Activated CD8-positive, alpha-beta T cell treated with anti-CD3 and anti-CD28 coated beads, Interleukin-2, amount 10 ng/mL, durations not matched to agents 7 days and 5 days (primary cell): Measurements from ENCODE around the gene DPP10. TPM values are rescaled to one million over a fixed set of nuclear protein-coding genes. Genes with fewer than 3 reads are reported as not detected.

Source experiments
- ATAC-seq: fragments of 150-1000 bp; cut with Tn5 transposase; one replicate; pipeline ENCODE4 v1.10.0; 2021; ENCODE audit warnings: moderate library complexity
- CTCF ChIA-PET: fragments of 350-600 bp; sonication (Branson Sonifier 250); formaldehyde crosslinking; loops from one replicate; lab custom pipeline; 2021; ENCODE audit warnings: antibody characterized with exemption; lab: Charles Lee
- POLR2A ChIA-PET: fragments of 350-600 bp; sonication (Branson Sonifier 250); formaldehyde crosslinking; loops from one replicate; lab custom pipeline; 2021; ENCODE audit warnings: antibody characterized with exemption; lab: Charles Lee
- DNase-seq: peaks from one replicate; pipeline ENCODE4 v3.0.0-alpha.2; 2020
- H3K27ac Mint-ChIP-seq: one replicate; pipeline ENCODE4 v1.8.0; 2021; ENCODE audit warnings: mild to moderate bottlenecking, mixed read lengths
- H3K27me3 Mint-ChIP-seq: one replicate; pipeline ENCODE4 v1.8.0; 2021; ENCODE audit warnings: low read depth, mixed read lengths
- H3K36me3 Mint-ChIP-seq: one replicate; pipeline ENCODE4 v1.8.0; 2021; ENCODE audit warnings: low read depth, mixed read lengths
- H3K4me1 Mint-ChIP-seq: one replicate; pipeline ENCODE4 v1.8.0; 2021; ENCODE audit warnings: low read depth, mixed read lengths
- H3K4me3 Mint-ChIP-seq: one replicate; pipeline ENCODE4 v1.8.0; 2021; ENCODE audit warnings: mild to moderate bottlenecking, mixed read lengths
- H3K9me3 Mint-ChIP-seq: one replicate; pipeline ENCODE4 v1.8.0; 2022; ENCODE audit warnings: mixed read lengths; ENCODE audit not compliant: insufficient read depth
- total RNA-seq, 2 experiments: library from RNA; stranded (reverse); gene quantifications; one replicate each; pipeline ENCODE4 v1.2.3, GENCODE V29; 2021

DPP10 gene
- total RNA-seq, 2 experiments from 2014 or later, result not detected

DNA sequence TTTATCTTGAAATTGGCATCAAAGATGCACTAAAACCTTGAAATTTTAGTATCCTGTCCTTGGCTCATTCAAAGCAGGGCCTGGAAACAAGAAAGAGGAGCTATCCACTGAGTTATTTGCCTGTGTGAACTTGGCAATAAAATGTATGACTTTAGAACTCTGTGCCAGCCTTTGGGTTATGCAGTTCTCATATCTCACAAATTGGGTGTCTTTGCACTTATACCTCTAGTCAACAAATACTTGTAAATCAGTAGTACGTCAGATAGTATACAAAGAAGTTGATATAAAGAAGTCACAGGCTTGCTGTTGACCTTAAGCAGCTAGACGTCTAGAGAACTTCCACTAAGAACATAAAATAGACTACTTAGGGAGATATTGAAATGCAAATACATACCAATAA, 1331.9 kb downstream of the DPP10 start:
- CTCF ChIA-PET, result no interaction called here
- no peak for ATAC-seq
- H3K36me3 Mint-ChIP-seq, result no peaks in the 10 kb centered on the region
- no peak overlapping the region for H3K4me3 Mint-ChIP-seq
- no peak overlapping the region for H3K27ac Mint-ChIP-seq
- H3K4me1 Mint-ChIP-seq, result no peaks in the 10 kb centered on the region
- no peak for DNase-seq
- peaks cover 15% of the 10 kb centered on the region for H3K9me3 Mint-ChIP-seq
- POLR2A ChIA-PET, result no interaction called here
- no peaks in the 10 kb centered on the region for H3K27me3 Mint-ChIP-seq

DNA sequence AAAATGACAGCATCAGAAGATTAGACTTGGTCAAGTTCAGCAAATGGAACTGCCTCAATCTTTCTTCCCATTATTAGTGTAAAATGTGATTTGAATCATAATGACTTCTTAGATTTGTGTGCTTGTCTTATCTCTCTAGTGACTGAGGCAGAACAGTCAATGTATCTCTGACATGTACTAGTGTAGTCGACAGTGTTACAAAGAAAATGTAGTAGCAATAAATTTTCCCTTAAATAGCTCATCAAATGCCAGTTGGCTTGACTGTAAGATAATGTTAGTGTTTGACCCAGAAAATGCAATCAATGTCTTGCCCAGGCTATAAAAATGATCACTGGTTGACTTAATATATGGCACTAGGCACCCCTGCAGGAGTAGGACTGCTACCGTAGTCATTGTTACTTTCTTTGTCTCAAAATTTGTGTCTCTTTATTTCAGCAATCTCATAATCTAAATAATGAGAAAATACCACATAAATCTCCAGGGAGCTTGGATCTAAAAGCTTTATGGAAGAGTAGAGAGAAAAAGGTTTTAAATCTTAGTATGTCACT, 1336.7 kb downstream of the DPP10 start:
- H3K27ac Mint-ChIP-seq, result no peak overlapping the region
- no peak for DNase-seq

DNA sequence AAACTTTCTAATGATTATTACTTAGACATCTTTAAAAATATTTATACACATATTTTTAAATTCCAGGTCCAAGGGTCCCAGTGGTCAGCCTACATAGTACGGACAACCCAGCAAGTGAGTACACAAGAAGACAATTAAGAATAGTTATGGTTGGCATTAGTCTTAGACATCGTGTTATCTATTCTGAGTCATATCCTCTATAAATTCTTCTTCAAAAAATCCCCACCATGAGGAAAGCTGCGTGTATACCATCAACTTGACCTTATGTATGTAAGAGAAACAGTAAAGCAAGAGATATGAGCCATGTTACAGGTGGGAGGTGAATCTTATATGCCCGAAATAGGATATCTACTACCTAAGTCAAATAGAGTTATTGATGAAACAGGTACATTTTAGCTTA, 1339.8 kb downstream of the DPP10 start:
- H3K27me3 Mint-ChIP-seq, result no peaks in the 10 kb centered on the region
- ATAC-seq (no peak), DNase-seq (no peak)
- no peaks in the 10 kb centered on the region for H3K36me3 Mint-ChIP-seq
- no peaks in the 10 kb centered on the region for H3K4me1 Mint-ChIP-seq
- no peak overlapping the region for H3K27ac Mint-ChIP-seq
- no peak overlapping the region for H3K4me3 Mint-ChIP-seq
- CTCF ChIA-PET, result interaction anchor here (0.6 kb wide), 1 partner anchor 309 kb away, joined by 4 read pairs; no protein-coding TSS in a partner anchor
- peaks cover 38% of the 10 kb centered on the region for H3K9me3 Mint-ChIP-seq
- POLR2A ChIA-PET, result no interaction called here

More for the DNA sequence above, 1336.7 kb downstream of the DPP10 start:
- H3K4me1 Mint-ChIP-seq, result no peaks in the 10 kb centered on the region
- H3K36me3 Mint-ChIP-seq, result no peaks in the 10 kb centered on the region
- H3K9me3 Mint-ChIP-seq, result peaks cover 21% of the 10 kb centered on the region
- ChIA-PET POLR2A (no interaction called here), CTCF (no interaction called here)
- H3K4me3 Mint-ChIP-seq, result no peak overlapping the region
- ATAC-seq, result no peak
- no peaks in the 10 kb centered on the region for H3K27me3 Mint-ChIP-seq

DNA sequence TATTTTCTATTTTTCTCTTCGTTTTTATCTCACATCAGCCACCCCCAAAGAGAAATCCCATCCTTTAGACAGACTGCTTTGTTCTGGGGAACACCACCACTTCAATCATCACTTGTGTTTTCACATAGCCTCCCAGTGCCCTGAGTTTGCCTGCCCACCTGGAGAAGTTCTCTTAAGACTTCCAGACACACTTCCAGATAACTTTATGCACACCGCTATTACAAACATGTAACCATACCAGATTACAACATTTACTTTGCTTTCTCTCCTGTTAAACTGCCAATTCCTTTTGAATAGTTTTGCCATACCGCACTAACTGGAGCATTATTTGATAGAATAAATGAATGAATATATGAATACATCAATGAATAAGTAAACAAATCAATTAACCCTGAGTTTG, 1353.6 kb downstream of the DPP10 start:
- POLR2A ChIA-PET, result no interaction called here
- H3K36me3 Mint-ChIP-seq, result no peaks in the 10 kb centered on the region
- no peak overlapping the region for H3K4me3 Mint-ChIP-seq
- ATAC-seq, result no peak
- H3K4me1 Mint-ChIP-seq, result no peaks in the 10 kb centered on the region
- CTCF ChIA-PET, result no interaction called here
- no peaks in the 10 kb centered on the region for H3K27me3 Mint-ChIP-seq
- H3K9me3 Mint-ChIP-seq, result peaks cover 2% of the 10 kb centered on the region
- DNase-seq, result no peak
- H3K27ac Mint-ChIP-seq, result no peak overlapping the region

DNA sequence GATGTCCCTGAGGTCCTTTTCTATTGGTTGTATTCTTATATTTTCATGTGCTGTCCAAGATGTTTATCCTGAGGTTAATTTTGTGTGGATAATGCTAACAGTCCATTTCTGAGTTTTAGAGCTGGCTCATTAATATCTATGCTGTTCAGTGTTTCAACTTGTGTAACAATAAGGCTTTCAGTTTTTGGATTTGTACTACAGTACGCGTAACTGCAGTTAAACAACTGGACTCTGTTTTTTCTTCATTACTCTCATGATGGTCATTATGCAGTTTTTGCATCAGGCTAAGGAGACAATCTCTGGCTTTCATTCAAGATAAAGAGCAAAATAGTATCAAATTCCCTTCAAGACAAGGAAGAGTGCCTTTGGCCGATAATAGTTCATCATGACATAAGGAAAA, 1364.8 kb downstream of the DPP10 start:
- ChIA-PET CTCF (no interaction called here), POLR2A (no interaction called here)
- H3K27ac Mint-ChIP-seq, result no peak overlapping the region

DNA sequence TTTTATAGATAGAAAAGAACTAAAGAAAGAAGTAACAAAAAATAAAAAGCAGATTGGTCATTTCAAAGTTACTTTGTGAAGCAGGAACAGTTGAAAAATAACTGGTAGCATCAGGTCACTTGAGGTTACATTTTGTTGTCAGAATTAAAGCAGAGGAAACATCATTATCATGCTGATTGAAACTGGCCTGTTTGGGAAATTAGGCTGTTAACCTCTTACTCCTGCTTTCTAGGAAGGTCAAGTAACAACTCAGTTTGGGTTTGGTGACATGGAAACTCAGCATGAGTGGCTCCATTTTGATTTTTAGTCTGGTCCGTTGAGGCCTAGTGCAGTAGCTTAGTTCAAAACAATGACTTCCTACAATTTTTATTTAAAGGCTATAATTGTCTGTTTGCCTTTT, 1383.5 kb downstream of the DPP10 start:
- DNase-seq (no peak), ATAC-seq (no peak)
- Mint-ChIP-seq H3K27me3 (no peaks in the 10 kb centered on the region), H3K4me1 (no peaks in the 10 kb centered on the region), H3K27ac (no peak overlapping the region), H3K36me3 (no peaks in the 10 kb centered on the region), H3K9me3 (peaks cover 10% of the 10 kb centered on the region), H3K4me3 (no peak overlapping the region)
- POLR2A ChIA-PET, result no interaction called here
- CTCF ChIA-PET, result no interaction called here

More for the DNA sequence above, 1364.8 kb downstream of the DPP10 start:
- Mint-ChIP-seq H3K27me3 (no peaks in the 10 kb centered on the region), H3K9me3 (peaks cover 13% of the 10 kb centered on the region), H3K4me3 (no peak overlapping the region), H3K36me3 (no peaks in the 10 kb centered on the region), H3K4me1 (no peaks in the 10 kb centered on the region)
- DNase-seq, result no peak
- no peak for ATAC-seq

DNA sequence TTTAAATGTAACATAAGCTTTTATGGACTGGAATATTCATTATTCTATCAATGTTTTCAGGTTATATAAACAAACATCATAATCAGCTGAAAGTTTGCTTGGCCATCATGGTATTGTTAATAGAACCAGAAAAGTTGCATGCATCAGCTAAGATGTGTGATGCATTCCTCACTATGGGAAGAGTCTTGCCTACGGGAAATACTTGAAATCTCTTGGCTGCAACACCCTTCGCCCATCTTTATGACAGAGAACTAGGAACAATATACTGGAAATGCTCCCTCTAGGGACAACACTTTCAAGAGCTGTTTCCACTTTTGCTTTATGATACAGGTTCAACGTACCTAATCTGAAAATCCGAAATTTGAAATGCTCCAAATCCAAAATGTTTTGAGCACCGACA, 1390.8 kb downstream of the DPP10 start:
- no peak for ATAC-seq
- ChIA-PET POLR2A (no interaction called here), CTCF (no interaction called here)
- no peaks in the 10 kb centered on the region for H3K36me3 Mint-ChIP-seq
- H3K4me1 Mint-ChIP-seq, result no peaks in the 10 kb centered on the region
- H3K27me3 Mint-ChIP-seq, result no peaks in the 10 kb centered on the region
- H3K4me3 Mint-ChIP-seq, result no peak overlapping the region
- DNase-seq, result no peak
- peaks cover 15% of the 10 kb centered on the region for H3K9me3 Mint-ChIP-seq
- H3K27ac Mint-ChIP-seq, result no peak overlapping the region

DNA sequence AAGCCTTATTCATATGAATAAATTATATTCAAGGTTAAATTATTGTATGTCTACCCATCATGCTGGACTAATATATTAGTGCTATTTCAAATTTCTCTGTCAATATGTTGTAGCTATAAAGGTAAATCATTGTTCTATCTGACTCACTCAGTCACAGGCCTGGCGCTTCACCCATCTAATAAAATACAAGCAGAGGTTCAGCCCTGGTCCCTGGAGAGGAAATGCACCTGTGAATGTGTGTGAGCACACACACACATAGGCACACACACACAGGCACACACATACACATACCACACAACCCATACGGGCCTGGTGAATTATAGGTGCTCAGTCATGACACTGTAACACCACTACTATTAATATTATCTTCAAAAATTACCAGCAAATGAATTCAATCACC, 1396.1 kb downstream of the DPP10 start:
- Mint-ChIP-seq H3K27me3 (no peaks in the 10 kb centered on the region), H3K27ac (no peak overlapping the region), H3K36me3 (no peaks in the 10 kb centered on the region), H3K9me3 (peaks cover 18% of the 10 kb centered on the region), H3K4me3 (no peak overlapping the region), H3K4me1 (no peaks in the 10 kb centered on the region)
- ChIA-PET CTCF (no interaction called here), POLR2A (no interaction called here)
- no peak for ATAC-seq
- DNase-seq, result no peak

DNA sequence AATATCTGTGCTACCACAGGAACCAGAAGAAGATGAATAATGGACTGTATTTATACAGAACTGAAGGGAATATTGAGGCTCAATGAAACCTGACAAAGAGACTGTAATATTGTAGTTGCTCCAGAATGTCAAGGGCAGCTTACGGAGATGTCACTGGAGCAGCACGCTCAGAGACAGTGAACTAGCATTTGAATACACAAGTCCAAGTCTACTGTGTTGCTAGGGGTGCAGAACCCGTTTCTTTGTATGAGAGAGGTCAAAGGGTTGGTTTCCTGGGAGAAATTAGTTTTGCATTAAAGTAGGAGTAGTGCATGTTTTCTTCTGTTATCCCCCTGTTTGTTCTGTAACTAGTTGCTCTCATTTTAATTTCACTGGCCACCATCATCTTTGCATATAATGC, 1399.9 kb downstream of the DPP10 start:
- DNase-seq (no peak), ATAC-seq (no peak)
- no peaks in the 10 kb centered on the region for H3K4me1 Mint-ChIP-seq
- H3K36me3 Mint-ChIP-seq, result no peaks in the 10 kb centered on the region
- H3K4me3 Mint-ChIP-seq, result no peak overlapping the region
- no peak overlapping the region for H3K27ac Mint-ChIP-seq
- no peaks in the 10 kb centered on the region for H3K27me3 Mint-ChIP-seq
- POLR2A ChIA-PET, result no interaction called here
- peaks cover 8% of the 10 kb centered on the region for H3K9me3 Mint-ChIP-seq
- CTCF ChIA-PET, result no interaction called here

DNA sequence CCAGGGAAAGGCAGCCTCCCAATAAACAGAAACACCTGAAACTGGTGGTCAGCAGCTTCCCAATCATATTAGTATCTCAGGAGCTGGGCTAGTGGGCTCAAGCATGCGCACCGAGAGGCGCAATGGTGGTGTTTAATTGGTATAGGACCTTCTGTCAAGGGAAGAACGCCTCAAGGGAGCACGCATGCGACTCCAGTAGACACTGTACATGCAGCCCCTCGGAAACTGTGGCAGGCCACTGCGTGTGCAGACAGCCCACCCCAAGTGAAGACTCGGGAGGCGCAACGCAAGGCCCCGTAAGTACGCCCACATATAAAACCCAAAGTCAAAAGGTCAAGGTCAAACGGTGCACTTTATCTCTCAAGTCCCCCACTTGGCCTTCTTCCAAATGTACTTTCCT, 1405.8 kb downstream of the DPP10 start:
- DNase-seq (no peak), ATAC-seq (no peak)
- CTCF ChIA-PET, result no interaction called here
- Mint-ChIP-seq H3K4me1 (no peaks in the 10 kb centered on the region), H3K36me3 (no peaks in the 10 kb centered on the region), H3K27ac (no peak overlapping the region), H3K9me3 (peaks cover 7% of the 10 kb centered on the region), H3K27me3 (no peaks in the 10 kb centered on the region), H3K4me3 (no peak overlapping the region)
- POLR2A ChIA-PET, result no interaction called here

DNA sequence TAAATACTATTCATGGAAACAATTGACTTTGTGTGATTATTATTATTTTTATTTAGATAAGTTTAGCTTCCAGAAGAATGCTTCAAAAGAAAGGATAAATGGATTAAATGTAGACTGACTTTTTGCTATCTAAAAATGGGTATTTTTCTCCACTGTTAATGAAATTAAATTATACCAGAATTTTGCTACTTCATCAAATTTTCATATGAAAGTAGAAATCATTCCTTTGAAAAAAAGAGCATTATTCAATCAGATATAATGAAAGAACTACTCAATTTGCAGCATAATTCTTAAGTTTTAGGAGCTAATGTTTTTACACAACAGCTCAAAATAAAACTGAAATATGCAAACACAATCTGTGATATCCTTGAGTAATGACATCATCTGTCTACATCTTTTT, 1424.6 kb downstream of the DPP10 start:
- ATAC-seq (no peak), DNase-seq (no peak)
- no peaks in the 10 kb centered on the region for H3K36me3 Mint-ChIP-seq
- H3K4me1 Mint-ChIP-seq, result no peaks in the 10 kb centered on the region
- no peaks in the 10 kb centered on the region for H3K9me3 Mint-ChIP-seq
- H3K27ac Mint-ChIP-seq, result no peak overlapping the region
- no peaks in the 10 kb centered on the region for H3K27me3 Mint-ChIP-seq
- CTCF ChIA-PET, result no interaction called here
- POLR2A ChIA-PET, result no interaction called here
- H3K4me3 Mint-ChIP-seq, result no peak overlapping the region

DNA sequence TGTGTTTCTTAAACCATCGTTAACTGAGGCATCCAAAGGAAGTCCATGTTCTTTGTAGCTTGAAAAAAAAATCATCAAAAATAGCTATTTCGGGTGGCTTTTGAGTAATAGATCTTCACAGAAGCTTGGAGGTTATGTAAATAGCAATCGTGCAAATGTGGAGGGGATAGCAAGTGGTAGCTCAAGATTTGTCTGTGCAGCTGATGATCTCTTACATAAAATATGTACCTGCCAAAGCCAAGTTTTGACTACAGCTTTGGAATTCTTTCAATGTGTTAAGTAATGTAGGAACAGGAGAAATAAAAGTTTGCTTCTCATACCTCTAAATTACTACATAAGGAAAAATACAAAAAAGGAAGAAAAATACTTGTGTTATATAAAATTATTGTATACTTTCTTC, 1432.0 kb downstream of the DPP10 start:
- ATAC-seq (no peak), DNase-seq (no peak)
- ChIA-PET POLR2A (no interaction called here), CTCF (no interaction called here)
- no peaks in the 10 kb centered on the region for H3K36me3 Mint-ChIP-seq
- no peak overlapping the region for H3K4me3 Mint-ChIP-seq
- no peak overlapping the region for H3K27ac Mint-ChIP-seq
- no peaks in the 10 kb centered on the region for H3K27me3 Mint-ChIP-seq
- H3K9me3 Mint-ChIP-seq, result peaks cover 4% of the 10 kb centered on the region
- H3K4me1 Mint-ChIP-seq, result no peaks in the 10 kb centered on the region

DNA sequence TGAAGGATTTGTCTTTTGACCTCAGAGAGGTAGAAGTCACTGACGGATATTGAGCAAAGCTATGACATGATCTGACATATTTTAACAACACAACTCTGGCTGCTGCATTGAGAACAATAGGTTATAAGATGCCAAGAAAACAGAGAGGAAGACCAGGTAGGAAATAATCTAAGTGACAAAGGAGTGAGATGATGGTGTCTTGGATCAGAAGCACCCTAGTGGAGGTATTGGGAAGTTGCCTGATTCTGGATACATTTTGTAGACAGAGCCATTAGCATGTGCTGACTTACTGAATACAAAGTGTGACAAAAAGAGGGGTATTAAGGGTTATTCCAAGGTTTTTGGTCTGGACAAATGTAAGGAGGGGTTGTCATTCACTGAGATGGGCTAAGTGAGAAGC, 1438.1 kb downstream of the DPP10 start:
- no peak for ATAC-seq
- Mint-ChIP-seq H3K4me1 (no peaks in the 10 kb centered on the region), H3K36me3 (no peaks in the 10 kb centered on the region), H3K9me3 (peaks cover 9% of the 10 kb centered on the region), H3K27ac (no peak overlapping the region), H3K27me3 (no peaks in the 10 kb centered on the region), H3K4me3 (no peak overlapping the region)
- ChIA-PET CTCF (no interaction called here), POLR2A (no interaction called here)
- no peak for DNase-seq
